ENCODE results near the gene RAB36.
A peak's percentile ranks its signal among the peaks of the same experiment; 100 is the strongest.

RAB36 gene, protein sequence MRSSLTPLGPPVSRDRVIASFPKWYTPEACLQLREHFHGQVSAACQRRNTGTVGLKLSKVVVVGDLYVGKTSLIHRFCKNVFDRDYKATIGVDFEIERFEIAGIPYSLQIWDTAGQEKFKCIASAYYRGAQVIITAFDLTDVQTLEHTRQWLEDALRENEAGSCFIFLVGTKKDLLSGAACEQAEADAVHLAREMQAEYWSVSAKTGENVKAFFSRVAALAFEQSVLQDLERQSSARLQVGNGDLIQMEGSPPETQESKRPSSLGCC

GRCh38 chr22:23144932-23145877, at the start of gene RAB36:
Gene RAB36, plus strand, starts transcription at chr22:23145477. Its CDS starts 1,140 bp downstream, at chr22:23146617.
- peak; percentile 90 for DNase-seq

DNA sequence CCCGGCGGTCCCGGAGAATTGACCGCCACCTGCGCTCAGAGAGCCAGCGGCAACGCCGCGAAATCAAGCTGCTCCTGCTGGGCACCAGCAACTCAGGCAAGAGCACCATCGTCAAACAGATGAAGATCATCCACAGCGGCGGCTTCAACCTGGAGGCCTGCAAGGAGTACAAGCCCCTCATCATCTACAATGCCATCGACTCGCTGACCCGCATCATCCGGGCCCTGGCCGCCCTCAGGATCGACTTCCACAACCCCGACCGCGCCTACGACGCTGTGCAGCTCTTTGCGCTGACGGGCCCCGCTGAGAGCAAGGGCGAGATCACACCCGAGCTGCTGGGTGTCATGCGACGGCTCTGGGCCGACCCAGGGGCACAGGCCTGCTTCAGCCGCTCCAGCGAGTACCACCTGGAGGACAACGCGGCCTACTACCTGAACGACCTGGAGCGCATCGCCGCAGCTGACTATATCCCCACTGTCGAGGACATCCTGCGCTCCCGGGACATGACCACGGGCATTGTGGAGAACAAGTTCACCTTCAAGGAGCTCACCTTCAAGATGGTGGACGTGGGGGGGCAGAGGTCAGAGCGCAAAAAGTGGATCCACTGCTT, 49.4 kb upstream of the RAB36 start:
- no peak for DNase-seq

DNA sequence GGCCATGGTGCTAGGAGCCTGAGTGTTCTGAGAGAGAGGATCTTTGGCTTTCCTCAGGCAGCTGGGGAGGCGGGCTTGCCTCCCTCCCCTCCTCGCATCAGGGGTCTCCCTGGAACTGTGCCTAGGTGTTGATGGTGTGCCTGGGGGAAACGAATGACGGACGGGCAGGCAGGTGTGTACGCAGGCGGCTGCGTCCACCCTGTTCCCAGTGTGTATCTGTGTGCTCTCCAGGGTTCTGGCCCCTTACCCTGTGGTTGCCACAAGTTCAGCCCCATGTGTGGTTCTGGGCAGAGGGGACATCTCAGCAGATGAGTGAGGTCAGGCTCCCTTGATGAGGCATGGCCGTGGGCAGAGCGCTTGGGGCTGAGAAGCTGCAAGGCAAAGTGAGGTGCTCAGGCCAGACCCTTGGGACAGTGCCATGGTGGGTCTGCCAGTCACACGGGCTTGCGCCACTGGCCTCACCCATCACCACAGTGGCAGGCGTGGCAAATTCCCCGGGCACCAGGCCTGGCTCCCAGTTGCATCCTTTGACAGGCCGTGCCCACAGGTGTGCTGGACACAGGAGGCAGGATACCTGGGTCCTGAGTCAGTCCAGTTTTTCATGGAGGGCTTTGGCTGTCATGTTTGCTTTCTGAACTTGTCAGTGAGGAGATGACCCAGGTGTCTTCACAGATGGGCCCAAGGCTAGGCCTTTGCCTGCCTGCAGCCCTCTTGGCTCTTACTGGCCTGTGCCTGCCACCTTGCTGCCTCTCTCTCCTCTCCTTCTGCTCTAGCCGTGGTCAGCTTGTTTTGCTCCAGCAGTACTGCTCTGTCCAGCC, 47.7 kb upstream of the RAB36 start:
- no peak for DNase-seq

DNA sequence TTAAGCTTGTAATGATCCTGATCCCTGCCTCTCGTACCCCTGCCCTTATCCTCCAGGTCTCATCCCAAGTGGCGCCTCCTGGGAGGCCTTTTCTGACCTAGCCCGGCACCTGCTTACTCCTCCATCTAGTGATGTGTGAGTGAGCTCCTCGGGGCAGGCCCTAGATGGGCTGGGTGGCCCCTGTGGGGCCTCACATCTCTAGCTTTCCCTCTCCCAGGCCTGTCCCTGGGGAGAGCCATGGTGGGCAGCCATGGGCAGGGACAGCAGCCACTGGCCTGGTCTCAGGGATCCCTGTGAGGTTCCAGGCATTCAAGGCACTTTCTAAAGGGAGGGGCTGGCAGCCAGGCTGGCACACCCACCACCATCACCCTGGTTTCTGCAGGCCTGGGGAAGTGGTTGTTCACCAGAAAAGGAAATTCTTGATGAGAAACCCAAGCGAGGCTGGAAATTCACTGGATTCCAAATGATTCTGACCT, 47.0 kb upstream of the RAB36 start:
- DNase-seq, result no peak

DNA sequence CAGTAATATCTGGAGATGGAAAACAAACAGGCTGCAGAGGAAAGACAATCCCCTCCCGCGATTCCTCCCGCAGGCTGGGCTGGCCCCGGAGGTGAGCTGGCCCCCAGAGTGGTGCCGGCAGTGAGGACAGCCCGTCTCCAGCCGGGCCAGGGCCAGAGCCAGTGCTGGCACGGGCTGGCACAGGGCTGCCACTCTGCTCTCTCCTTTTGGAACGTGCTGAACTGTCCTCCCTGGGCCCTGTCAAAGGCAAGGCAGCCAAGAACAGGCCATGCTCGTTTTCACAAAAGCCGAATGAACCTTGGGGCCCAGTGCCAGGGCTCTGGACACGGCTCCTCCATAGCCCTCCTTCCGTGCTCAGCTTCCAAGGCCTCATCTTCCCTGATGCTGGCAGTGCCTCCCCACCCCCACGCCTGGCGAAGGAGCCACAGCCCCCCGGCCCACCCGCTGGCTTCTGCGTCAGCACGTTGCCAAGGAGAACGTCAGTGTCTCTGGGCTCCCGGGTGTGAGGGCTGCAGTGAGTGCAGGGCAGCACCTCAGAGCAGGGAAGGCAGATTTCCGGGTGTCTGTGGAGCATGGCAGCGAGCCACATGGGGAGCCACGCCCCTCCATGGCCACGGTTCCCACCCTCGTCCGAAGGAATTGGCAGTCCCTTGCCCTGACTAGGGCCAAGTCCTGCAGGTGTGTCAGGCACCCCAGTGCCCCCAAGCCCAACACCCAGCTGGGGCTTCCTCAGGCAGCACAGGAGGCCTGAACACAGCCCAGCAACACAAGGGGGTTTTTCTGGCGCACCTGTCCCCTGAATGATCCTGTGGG, 46.4 kb upstream of the RAB36 start:
- DNase-seq, result no peak

DNA sequence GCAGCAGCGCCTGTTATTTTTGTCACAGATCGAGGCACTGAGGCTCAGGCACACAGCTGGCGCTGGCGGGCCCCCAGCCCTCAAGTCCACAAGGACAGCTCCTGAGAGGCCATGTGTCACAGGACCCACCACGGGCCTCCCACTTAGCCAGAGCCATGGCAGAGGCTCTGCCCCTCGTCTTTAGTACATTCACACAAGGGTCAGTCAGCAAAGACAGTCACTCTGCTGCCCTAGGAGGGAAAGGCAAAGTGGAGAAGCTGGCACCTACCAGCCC, 45.8 kb upstream of the RAB36 start:
- DNase-seq, result no peak

GRCh38 chr22:23100124-23100801, 45.0 kb upstream of the RAB36 start:
- DNase-seq, result no peak

GRCh38 chr22:23101524-23101923, 43.8 kb upstream of the RAB36 start:
- DNase-seq, result no peak

- no peak for DNase-seq
These were observed 43.1 kb upstream of the RAB36 start for GRCh38 chr22:23102002-23102655.

DNA sequence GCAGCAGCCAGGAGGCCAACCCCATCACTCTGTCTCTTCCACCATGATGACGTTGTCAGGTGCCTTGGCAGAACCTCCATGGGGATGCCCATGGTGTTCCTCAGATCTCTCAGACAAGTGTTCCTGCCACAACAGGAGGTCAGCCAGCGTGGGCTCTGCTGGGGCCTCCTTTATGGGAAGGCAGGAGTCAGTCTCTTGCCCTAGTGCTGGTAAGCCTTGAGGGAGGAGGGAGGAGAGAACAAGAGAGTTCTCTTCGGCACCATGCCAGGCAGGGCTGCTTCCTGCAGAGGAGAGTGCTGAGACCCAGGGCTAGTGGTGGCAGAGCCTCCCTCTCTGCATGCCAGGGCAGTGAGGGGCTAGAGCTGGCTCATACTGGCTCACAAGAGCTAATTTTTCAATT, 42.5 kb upstream of the RAB36 start:
- DNase-seq, result no peak

GRCh38 chr22:23103199-23103954, 41.9 kb upstream of the RAB36 start:
- no peak for DNase-seq

GRCh38 chr22:23104187-23104971, 40.9 kb upstream of the RAB36 start:
- no peak for DNase-seq

- DNase-seq, result no peak
These were observed 40.0 kb upstream of the RAB36 start for GRCh38 chr22:23105304-23105703.

GRCh38 chr22:23105919-23106318, 39.4 kb upstream of the RAB36 start:
- no peak for DNase-seq

DNA sequence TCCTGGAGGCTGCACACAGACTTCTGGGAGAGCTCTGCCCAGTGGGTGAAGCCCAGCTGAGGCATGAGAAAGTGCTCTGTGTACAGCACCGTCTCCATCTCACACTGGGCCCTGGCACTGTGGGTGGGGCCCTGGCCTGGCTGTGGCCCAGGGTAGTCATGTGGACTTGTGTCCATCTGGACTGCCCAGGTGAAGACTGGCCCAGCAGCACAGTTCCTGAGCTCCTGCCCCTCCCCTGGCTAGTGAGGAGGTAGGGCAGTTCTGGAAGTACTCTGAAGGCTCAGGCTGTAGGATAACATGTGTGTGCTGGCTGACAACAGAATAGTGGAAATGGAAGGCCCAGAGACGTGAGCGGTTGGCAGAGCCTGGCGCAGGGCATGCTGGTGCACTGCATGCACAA, 38.9 kb upstream of the RAB36 start:
- no peak for DNase-seq

- DNase-seq, result no peak
These were observed 38.3 kb upstream of the RAB36 start for GRCh38 chr22:23106906-23107367.

- DNase-seq, result no peak
These were observed 37.6 kb upstream of the RAB36 start for GRCh38 chr22:23107487-23108248.

All from stimulated activated CD8-positive, alpha-beta memory T cell treated with anti-CD3 and anti-CD28 coated beads, Interleukin-4, amount 100 ng/mL, for 48 hours (primary cell).